Measurements from ENCODE around the gene CCDC15.

CCDC15 gene

DNA sequence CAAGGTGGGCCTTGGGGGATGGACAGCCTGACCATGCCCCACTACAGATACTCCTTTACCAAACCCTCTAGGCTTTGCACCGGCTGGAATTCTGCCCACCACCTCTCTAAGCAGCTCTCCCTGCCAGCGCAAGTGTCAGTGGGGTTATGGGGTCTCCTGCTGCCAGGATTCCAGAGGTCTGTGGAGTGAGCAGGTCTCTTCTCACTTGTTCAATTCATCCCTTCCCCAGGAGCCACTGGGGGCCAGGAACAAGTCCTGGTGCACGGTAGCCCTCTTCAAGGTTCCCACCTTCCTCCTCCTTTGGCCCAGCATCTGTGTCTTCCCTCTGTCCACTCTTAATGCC is 30.5 kb downstream of the CCDC15 start:
- CTCF ChIA-PET: no interaction called here
- POLR2A ChIA-PET (ENCODE audit: low non-redundant PET): no interaction called here
- no peak overlapping the region for H3K27ac ChIP-seq
- no peak for DNase-seq (ENCODE audit: low spot score)
- TF ChIP-seq, protein P1, sequence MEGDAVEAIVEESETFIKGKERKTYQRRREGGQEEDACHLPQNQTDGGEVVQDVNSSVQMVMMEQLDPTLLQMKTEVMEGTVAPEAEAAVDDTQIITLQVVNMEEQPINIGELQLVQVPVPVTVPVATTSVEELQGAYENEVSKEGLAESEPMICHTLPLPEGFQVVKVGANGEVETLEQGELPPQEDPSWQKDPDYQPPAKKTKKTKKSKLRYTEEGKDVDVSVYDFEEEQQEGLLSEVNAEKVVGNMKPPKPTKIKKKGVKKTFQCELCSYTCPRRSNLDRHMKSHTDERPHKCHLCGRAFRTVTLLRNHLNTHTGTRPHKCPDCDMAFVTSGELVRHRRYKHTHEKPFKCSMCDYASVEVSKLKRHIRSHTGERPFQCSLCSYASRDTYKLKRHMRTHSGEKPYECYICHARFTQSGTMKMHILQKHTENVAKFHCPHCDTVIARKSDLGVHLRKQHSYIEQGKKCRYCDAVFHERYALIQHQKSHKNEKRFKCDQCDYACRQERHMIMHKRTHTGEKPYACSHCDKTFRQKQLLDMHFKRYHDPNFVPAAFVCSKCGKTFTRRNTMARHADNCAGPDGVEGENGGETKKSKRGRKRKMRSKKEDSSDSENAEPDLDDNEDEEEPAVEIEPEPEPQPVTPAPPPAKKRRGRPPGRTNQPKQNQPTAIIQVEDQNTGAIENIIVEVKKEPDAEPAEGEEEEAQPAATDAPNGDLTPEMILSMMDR (conservative IDR thresholded peaks at IDR 0.05; ENCODE audit: low read depth): no peak

DNA sequence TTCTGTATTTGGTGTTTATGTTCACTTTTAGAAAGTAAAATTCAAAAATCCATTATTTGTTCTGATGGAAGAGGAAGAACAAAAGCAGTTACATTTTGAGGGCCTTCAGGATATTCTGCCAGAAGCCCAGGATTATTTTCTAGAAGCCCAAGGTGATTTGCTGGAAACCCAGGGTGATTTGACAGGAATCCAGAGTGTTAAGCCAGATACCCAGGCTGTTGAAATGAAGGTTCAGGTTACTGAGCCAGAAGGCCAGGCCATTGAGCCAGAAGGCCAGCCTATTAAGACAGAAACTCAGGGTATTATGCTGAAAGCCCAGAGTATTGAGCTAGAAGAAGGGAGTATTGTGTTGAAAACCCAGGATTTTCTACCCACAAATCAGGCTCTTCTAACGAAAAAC is 33.1 kb downstream of the CCDC15 start:
- POLR2A ChIA-PET (ENCODE audit: low non-redundant PET): no interaction called here
- DNase-seq (ENCODE audit: low spot score): no peak
- no peak overlapping the region for H3K27ac ChIP-seq
- CTCF ChIA-PET: interaction anchor here (0.6 kb wide), 1 partner anchor 33 kb away, joined by 3 read pairs; no protein-coding TSS in a partner anchor
- TF ChIP-seq, protein P1 (conservative IDR thresholded peaks at IDR 0.05; ENCODE audit: low read depth): no peak

DNA sequence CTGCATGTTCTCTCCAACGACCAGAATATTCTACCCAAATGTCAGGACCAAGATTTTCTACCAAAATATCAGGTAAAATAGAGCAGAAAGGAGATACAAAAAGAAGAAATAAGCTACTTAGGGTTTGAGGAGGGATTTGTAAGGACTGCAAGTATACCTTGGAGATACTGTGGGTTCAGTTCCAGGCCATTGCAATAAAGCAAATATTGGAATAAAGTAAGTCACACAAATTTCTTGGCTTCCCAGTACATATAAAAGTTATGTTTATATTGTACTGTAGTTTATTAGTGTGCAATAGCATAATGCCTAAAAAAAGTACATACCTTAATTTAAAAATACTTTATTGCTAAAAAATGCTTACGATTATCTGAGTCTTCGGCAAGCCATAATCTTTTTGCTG is 34.1 kb downstream of the CCDC15 start:
- CTCF ChIA-PET: interaction anchor here (0.7 kb wide), 1 partner anchor 303 kb away, joined by 4 read pairs; no protein-coding TSS in a partner anchor
- no peak for DNase-seq (ENCODE audit: low spot score)
- POLR2A ChIA-PET (ENCODE audit: low non-redundant PET): no interaction called here
- TF ChIP-seq, protein P1 (conservative IDR thresholded peaks at IDR 0.05; ENCODE audit: low read depth): no peak
- H3K27ac ChIP-seq: no peak overlapping the region

DNA sequence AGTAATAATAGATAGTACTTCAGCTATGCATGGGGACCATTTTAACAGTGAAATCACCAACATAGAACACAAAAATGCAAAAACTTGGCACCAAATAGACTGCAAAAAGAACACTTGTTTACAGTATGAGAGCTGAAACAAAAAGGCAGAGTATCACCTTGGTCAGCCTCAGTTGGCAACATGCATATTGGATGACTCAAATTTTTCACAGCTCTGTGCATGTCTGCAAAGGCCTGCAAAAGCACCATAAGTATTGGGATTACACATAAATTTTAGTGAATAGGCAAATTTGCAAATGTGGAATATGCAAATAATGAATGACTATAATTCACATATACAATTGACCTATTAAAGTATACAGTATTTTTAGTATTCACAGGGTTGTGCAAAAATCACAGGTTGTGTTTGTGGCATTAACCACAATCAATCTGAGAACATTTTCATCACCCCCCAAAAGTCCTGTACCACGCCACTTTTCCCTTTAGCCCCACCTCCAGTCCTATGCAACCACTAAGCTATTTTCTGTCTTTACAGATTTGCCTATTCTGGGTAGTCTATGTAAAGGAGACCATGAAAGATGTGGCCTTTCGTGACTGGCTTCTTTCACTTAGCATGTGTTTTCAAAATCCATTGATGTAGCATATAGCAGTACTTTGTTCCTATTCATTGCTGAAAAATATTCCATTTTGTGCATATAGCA is 47.2 kb downstream of the CCDC15 start:
- no peak for DNase-seq (ENCODE audit: low spot score)
- TF ChIP-seq, protein P1 (conservative IDR thresholded peaks at IDR 0.05; ENCODE audit: low read depth): no peak
- POLR2A ChIA-PET (ENCODE audit: low non-redundant PET): no interaction called here
- CTCF ChIA-PET: interaction anchor here (1.1 kb wide), 1 partner anchor 141 kb away, joined by 3 read pairs; no protein-coding TSS in a partner anchor
- H3K27ac ChIP-seq: no peak overlapping the region

DNA sequence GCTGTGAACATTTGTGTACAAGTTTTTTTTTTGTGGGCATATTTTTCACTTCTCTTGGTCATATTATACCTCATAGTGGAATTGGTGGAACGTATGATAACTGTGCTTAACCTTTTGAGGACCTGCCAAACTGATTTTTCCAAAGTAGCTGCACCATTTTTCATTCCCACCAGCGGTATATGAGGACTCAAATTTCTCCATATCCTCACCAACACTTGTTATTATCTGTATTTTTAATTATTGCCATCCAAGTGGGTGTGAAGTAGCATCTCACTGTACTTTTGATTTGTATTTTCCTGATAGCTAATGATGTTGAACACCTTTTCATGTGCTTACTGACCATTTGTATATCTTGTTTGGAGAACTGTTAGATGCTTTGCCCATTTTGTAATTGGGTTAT is 47.8 kb downstream of the CCDC15 start:
- ChIA-PET POLR2A (ENCODE audit: low non-redundant PET) (no interaction called here), CTCF (interaction anchor here (1.1 kb wide), 1 partner anchor 141 kb away, joined by 3 read pairs; no protein-coding TSS in a partner anchor)
- TF ChIP-seq, protein P1 (conservative IDR thresholded peaks at IDR 0.05; ENCODE audit: low read depth): no peak
- no peak for DNase-seq (ENCODE audit: low spot score)
- no peak overlapping the region for H3K27ac ChIP-seq

DNA sequence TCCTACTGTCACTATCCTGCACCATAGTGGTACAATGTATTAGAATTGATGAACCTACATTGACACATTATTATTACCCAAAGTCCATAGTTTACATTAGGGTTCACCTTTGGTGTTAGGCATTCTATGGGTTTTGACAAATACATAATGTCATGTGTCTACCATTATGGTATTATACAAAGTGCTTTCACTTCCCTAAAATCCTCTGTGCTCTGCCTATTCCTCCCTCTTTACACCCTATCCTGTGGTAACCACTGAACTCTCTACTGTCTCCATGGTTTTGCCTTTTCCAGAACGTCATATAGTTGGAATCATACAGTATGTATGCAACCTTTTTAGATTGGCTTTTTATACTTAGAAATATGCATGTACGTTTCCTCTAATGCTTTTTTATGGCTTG is 51.5 kb downstream of the CCDC15 start:
- DNase-seq (ENCODE audit: low spot score): no peak
- TF ChIP-seq, protein P1 (conservative IDR thresholded peaks at IDR 0.05; ENCODE audit: low read depth): no peak
- POLR2A ChIA-PET (ENCODE audit: low non-redundant PET): no interaction called here
- H3K27ac ChIP-seq: no peak overlapping the region
- CTCF ChIA-PET: no interaction called here
